ENCODE results near the gene SCNN1B. TPM values are rescaled to one million over a fixed set of nuclear protein-coding genes. Genes with fewer than 3 reads are reported as not detected.

The SCNN1B gene
- total RNA-seq, 3 donors from 2014 or later (not counting 1 experiment from before 2014, with no cell fraction given), result not detected

DNA sequence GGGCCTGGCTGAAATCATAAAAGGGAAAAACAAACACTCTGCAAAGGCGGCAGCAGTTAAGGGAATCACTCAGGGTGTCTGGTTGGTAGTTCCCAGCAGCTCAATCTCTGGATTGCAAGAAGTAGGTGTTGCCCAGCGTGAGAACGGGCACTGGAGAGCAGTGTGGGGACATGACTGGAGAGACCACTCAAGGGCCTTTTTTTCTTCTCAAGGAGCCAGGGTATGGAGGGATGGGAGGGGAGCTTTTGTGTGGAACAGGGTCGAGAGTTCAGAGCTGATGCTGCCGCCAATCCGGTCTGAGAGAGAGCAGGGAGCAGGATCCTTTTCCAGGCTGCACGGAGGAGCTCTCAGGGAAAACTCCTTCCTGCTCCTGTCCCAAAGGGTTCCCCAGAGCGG, 15.2 kb downstream of the SCNN1B start:
- no peaks in the 10 kb centered on the region for H3K4me1 Mint-ChIP-seq
- DNase-seq (no peak), ATAC-seq (no peak)
- no peaks in the 10 kb centered on the region for H3K9me3 Mint-ChIP-seq
- no peaks in the 10 kb centered on the region for H3K4me1 ChIP-seq (ENCODE audit: control insufficient read depth, insufficient read depth, low read length)
- WGBS (ENCODE audit: insufficient coverage), result 64% methylated on average over 8 of the region's 8 CpGs
- H3K4me3 ChIP-seq (ENCODE audit: low read length), result no peak overlapping the region
- no peaks in the 10 kb centered on the region for H3K27me3 ChIP-seq (ENCODE audit: control insufficient read depth, insufficient read depth, low read length)
- no peaks in the 10 kb centered on the region for H3K36me3 Mint-ChIP-seq
- H3K36me3 ChIP-seq (ENCODE audit: control insufficient read depth, insufficient read depth, low read length), result no peaks in the 10 kb centered on the region
- intact Hi-C loops (cut with micrococcal nuclease), result no loop called here
- H3K27ac Mint-ChIP-seq, result no peak overlapping the region
- H3K9me3 ChIP-seq (ENCODE audit: control insufficient read depth, insufficient read depth, low read length), result no peaks in the 10 kb centered on the region
- no peak overlapping the region for H3K27ac ChIP-seq (ENCODE audit: low read length)
- H3K4me3 Mint-ChIP-seq, result no peak overlapping the region
- peaks cover 0 to 3% of the 10 kb centered on the region in 2 donors for H3K27me3 Mint-ChIP-seq (ENCODE audit: low read depth in 2 of 2)
- TF ChIP-seq, protein P1, sequence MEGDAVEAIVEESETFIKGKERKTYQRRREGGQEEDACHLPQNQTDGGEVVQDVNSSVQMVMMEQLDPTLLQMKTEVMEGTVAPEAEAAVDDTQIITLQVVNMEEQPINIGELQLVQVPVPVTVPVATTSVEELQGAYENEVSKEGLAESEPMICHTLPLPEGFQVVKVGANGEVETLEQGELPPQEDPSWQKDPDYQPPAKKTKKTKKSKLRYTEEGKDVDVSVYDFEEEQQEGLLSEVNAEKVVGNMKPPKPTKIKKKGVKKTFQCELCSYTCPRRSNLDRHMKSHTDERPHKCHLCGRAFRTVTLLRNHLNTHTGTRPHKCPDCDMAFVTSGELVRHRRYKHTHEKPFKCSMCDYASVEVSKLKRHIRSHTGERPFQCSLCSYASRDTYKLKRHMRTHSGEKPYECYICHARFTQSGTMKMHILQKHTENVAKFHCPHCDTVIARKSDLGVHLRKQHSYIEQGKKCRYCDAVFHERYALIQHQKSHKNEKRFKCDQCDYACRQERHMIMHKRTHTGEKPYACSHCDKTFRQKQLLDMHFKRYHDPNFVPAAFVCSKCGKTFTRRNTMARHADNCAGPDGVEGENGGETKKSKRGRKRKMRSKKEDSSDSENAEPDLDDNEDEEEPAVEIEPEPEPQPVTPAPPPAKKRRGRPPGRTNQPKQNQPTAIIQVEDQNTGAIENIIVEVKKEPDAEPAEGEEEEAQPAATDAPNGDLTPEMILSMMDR (IDR thresholded peaks at IDR 0.05), result no peak

DNA sequence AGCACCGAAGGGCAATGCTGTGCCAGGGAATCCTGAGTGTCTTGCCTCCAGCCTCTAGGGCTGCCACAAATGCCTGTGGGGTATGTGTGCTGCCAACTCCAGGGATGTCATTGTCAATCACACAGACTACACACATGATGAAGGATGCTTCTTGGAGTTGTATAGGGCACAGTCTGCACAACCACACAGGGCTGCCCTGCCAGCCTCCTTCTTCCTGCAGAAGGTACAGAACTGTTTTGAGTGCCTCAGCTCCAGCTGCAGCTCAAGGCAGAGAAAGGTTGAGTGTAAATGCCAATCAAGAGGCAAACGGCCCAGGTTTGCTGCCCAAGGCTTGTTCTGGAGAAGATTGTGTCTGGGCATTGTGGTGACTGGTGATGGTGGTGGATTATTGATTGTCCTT, 15.6 kb downstream of the SCNN1B start:
- no peaks in the 10 kb centered on the region for H3K9me3 Mint-ChIP-seq
- 73% methylated on average over 2 of the region's 2 CpGs for WGBS (ENCODE audit: insufficient coverage)
- ATAC-seq, result no peak

DNA sequence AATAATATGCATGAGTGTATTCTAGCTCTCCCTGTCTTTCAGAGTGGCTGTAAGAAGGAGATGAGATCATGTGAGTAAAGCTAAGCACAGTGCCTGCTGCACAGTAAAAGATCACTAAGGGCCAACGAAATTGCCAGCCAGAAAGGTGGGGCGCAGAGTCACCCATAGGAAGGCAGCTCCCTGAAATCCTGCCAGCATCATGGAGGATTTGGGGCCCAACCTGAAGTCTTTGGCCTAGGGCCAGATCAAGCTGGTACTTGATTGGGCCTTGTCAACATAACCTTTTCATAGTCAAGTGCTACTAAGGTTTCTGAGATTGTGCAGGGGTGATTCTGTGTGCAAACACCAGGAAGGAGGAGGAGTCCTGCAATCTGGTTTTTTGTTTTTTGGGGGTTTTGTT, 16.5 kb downstream of the SCNN1B start:
- Histone ChIP-seq H3K27ac (ENCODE audit: low read length) (no peak overlapping the region), H3K4me3 (ENCODE audit: low read length) (no peak overlapping the region), H3K27me3 (ENCODE audit: control insufficient read depth, insufficient read depth, low read length) (no peaks in the 10 kb centered on the region), H3K4me1 (ENCODE audit: control insufficient read depth, insufficient read depth, low read length) (no peaks in the 10 kb centered on the region), H3K36me3 (ENCODE audit: control insufficient read depth, insufficient read depth, low read length) (no peaks in the 10 kb centered on the region), H3K9me3 (ENCODE audit: control insufficient read depth, insufficient read depth, low read length) (no peaks in the 10 kb centered on the region)
- no peak overlapping the region for H3K4me3 Mint-ChIP-seq
- no peak overlapping the region for H3K27ac Mint-ChIP-seq
- ATAC-seq, result no peak
- no peaks in the 10 kb centered on the region for H3K9me3 Mint-ChIP-seq
- WGBS (ENCODE audit: insufficient coverage), result 83% methylated on average over 2 of the region's 2 CpGs
- TF ChIP-seq, protein P1 (IDR thresholded peaks at IDR 0.05), result no peak
- H3K4me1 Mint-ChIP-seq, result no peaks in the 10 kb centered on the region
- no peaks in the 10 kb centered on the region for H3K36me3 Mint-ChIP-seq
- peaks cover 0 to 3% of the 10 kb centered on the region in 2 donors for H3K27me3 Mint-ChIP-seq (ENCODE audit: low read depth in 2 of 2)
- DNase-seq, result no peak
- intact Hi-C loops (cut with micrococcal nuclease), result no loop called here

More for the DNA sequence above, 15.6 kb downstream of the SCNN1B start:
- H3K9me3 ChIP-seq (ENCODE audit: control insufficient read depth, insufficient read depth, low read length), result no peaks in the 10 kb centered on the region
- no peak overlapping the region for H3K27ac Mint-ChIP-seq
- TF ChIP-seq, protein P1 (IDR thresholded peaks at IDR 0.05), result no peak
- H3K36me3 Mint-ChIP-seq, result no peaks in the 10 kb centered on the region
- no peak overlapping the region for H3K4me3 Mint-ChIP-seq
- H3K4me1 Mint-ChIP-seq, result no peaks in the 10 kb centered on the region
- H3K4me3 ChIP-seq (ENCODE audit: low read length), result no peak overlapping the region
- H3K27ac ChIP-seq (ENCODE audit: low read length), result no peak overlapping the region
- no peaks in the 10 kb centered on the region for H3K4me1 ChIP-seq (ENCODE audit: control insufficient read depth, insufficient read depth, low read length)
- H3K27me3 ChIP-seq (ENCODE audit: control insufficient read depth, insufficient read depth, low read length), result no peaks in the 10 kb centered on the region
- intact Hi-C loops (cut with micrococcal nuclease), result no loop called here
- DNase-seq, result no peak
- peaks cover 0 to 3% of the 10 kb centered on the region in 2 donors for H3K27me3 Mint-ChIP-seq (ENCODE audit: low read depth in 2 of 2)
- no peaks in the 10 kb centered on the region for H3K36me3 ChIP-seq (ENCODE audit: control insufficient read depth, insufficient read depth, low read length)

DNA sequence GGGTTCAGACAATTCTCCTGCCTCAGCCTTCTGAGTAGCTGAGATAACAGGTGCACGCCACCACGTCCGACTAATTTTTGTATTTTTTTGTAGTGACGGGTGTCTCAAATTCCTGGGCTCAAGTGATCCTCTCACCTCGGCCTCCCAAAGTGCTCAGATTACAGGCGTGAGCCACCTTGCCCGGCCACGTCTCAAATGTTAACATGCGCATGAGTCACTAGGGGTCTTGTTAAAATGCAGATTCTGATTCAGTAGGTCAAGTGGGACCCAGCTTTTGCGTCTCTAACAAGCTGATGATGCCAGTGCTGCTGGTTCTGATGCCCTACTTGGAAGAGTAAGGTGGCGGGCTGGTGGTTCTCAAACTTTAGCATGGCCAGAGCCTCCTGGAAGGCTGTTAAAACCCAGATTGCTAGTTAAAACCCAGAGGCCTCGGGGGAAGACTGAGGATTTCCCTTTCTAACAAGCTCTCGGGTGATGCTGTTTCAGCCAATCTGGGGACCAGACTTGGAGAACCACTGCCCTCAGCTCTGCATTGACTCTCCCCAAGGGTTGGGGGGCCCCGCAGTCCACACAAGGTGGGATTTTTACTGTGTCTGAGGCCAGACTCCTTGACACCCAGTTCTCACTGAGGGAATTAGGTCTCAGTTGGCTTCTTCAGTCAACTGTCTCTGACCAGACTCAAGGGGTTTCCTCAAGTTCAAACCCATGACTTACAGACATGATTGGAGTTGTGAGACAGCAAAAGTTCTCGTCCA, 17.9 kb downstream of the SCNN1B start:
- TF ChIP-seq, protein P1 (IDR thresholded peaks at IDR 0.05), result no peak
- no peaks in the 10 kb centered on the region for H3K9me3 ChIP-seq (ENCODE audit: control insufficient read depth, insufficient read depth, low read length)
- H3K4me1 ChIP-seq (ENCODE audit: control insufficient read depth, insufficient read depth, low read length), result no peaks in the 10 kb centered on the region
- Mint-ChIP-seq H3K27me3 (ENCODE audit: low read depth in 2 of 2) (peaks cover 0 to 4% of the 10 kb centered on the region in 2 donors), H3K27ac (no peak overlapping the region), H3K4me1 (no peaks in the 10 kb centered on the region), H3K9me3 (no peaks in the 10 kb centered on the region), H3K4me3 (no peak overlapping the region), H3K36me3 (no peaks in the 10 kb centered on the region)
- WGBS (ENCODE audit: insufficient coverage), result 88% methylated on average over 15 of the region's 15 CpGs
- no peaks in the 10 kb centered on the region for H3K27me3 ChIP-seq (ENCODE audit: control insufficient read depth, insufficient read depth, low read length)
- no peak for DNase-seq
- H3K4me3 ChIP-seq (ENCODE audit: low read length), result no peak overlapping the region
- H3K27ac ChIP-seq (ENCODE audit: low read length), result no peak overlapping the region
- H3K36me3 ChIP-seq (ENCODE audit: control insufficient read depth, insufficient read depth, low read length), result no peaks in the 10 kb centered on the region
- ATAC-seq, result no peak
- intact Hi-C loops (cut with micrococcal nuclease), result no loop called here
